Ovary (tissue), 3 donors: ENCODE measurements around the gene AMER3.

Source experiments
- CTCF ChIP-seq, 3 donors: fragments of 450-650 bp in 2 of 3; fragments of 200-600 bp in 1 of 3; IDR thresholded peaks; one replicate each; pipeline versions ENCODE4 v1.5.1 to v1.8.0; 2016 to 2022; ENCODE audit warnings: antibody characterized with exemption in 3 of 3, mild to moderate bottlenecking in 1 of 3
- EP300 ChIP-seq: sonication (generic); formaldehyde crosslinking; IDR thresholded peaks from one replicate; pipeline ENCODE4 v1.6.1; 2017; ENCODE audit warnings: antibody characterized with exemption
- donor health status: DM: no; HTN: no; CAD: no.

GRCh38 chr2:130728007-130728454 is 27.3 kb upstream of the AMER3 start:
- TF ChIP-seq CTCF (IDR thresholded peaks at IDR 0.05) (no peak), EP300 (no peak)
